SIG-M5 treated with dmso at 0.1 percent for 504 hours (cell line): ENCODE results near the gene DDX5.
A peak's percentile ranks its signal among the peaks of the same experiment; 100 is the strongest.
"Not testable (repeated sequence)": the region's sequence is repeated elsewhere in the genome, so short reads cannot be mapped to it uniquely, and the experiment has no call there.

ENCODE experiments used
- DNase-seq: peaks from one replicate; lab custom pipeline; 2025; ENCODE audit not compliant: unreplicated experiment; lab: John Stamatoyannopoulos, UW

The DDX5 gene

DNA sequence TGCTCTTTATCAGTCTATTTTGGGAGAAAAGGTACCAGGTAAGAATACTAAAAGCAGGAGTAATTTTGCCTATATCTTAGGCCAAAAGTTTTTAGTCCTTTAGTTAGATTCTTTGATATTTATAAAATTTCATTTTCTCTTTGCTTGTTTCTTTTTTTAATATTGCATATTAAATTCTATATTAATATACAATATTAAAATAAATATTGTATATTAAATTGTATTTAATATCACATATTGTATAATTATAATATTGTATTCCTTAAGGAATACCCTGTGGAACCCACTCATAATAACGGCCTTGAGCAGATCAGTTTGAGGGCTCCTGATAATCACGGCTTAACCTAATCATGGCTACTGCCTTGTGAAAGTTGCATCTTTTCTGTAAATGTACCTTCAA lies 2.6 kb upstream of the DDX5 start:
- no peak for DNase-seq

DNA sequence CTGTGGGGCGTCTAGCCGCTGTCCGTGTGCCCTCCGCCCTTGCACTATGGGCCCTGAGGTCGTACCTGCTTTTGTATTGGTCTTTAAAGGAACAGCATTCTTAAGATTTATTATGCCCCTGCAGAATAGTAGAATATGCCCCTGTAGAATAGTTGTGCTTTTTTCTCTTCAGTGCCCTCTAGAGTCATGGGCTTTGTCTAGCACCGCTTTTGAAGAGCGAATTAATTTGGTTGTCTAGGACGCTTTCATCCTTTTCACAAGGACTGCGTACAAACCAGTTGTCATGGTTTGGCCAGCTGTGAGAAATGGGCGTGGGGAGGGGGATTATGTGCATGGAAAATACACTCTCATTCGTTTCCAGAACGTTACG lies 1.3 kb upstream of the DDX5 start:
- DNase-seq, result peak; percentile 92

DNA sequence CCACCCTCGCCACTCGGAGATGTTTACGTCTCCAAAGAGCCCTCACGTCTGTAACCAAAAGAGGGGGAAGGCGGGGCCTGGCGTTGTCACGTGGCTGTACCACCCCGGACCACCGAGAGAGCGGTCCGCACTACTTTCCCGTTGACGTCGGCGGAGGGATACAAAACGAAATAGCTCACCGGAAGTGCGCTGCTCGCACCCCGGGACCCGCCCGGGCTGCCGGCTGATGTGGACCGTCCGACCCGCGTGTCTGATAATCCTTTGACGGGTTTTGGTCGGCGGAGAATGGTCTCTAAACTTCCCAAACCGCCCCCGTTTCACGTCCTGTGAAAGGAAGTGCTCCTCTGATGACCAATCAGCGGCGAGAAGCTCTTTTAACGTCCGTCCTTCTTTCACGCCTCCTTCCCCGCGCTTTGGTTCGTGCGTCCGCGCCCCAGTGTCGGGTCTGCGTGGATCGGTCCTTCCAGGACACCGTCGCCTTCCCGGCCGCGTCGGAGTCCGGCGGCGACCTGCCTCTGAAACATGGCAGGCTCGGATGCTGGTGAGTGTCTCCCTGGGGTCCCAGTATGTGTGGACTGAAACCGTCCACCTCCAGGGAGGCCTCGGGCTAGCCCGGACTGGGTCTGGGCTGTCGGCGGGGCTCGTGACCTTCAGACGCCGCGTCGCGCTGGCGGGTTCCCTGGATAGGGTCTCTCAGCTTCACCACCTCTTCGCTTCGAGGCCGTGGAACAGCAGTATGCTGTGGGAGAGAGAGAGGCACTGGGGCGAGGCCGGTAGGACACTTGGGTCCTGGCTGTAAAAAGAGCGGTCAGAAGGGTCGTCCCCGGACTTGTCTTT lies 705 bp upstream of the DDX5 start, which contains the start of gene CEP95:
Gene CEP95, plus strand, starts transcription at position 402 of the 837 bp plus-strand sequence. Its CDS starts 121 bp downstream, at position 523.
- DNase-seq, result peak; percentile 100

DNA sequence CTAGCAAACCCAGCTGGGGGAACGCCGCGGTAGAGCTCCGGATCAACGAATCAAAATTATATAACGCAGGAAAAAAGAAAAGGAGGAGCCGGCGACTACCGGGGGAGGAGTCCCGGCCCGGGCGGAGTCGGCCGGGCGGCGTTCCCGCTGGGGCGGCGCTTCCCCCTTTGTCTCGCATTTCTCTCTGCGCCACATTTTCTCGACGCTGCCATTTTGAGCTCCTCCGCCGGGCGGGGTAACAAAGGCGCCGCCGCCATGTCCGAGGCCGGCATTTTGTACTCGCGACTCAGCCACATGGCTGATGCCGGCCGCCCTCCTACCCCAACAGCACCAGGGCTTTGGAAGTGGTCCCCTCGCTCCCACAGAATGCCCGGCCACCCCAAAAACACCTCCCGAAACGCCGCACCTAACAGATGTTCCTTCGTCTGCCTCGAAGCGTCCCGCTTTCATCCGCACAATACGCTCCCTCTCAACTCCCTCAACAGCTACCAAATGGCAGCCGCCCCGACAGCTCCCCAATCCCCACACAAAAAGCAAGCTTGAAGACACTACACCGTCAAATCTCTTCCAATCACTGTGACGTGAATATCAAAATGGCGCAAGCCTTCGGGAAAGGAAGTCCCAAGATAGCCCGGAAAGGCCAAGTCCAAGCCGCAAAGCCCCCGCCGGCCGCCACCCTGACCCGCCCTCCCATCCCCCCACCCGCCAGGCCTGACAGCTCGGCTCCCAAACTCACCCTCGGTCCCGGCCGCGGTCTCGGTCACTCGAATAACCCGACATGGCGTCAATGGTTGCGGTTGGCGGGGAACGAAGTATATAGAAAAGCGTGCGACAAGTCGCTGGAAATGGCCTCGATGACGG lies 519 bp downstream of the DDX5 start:
- DNase-seq, result peak; percentile 87

DNA sequence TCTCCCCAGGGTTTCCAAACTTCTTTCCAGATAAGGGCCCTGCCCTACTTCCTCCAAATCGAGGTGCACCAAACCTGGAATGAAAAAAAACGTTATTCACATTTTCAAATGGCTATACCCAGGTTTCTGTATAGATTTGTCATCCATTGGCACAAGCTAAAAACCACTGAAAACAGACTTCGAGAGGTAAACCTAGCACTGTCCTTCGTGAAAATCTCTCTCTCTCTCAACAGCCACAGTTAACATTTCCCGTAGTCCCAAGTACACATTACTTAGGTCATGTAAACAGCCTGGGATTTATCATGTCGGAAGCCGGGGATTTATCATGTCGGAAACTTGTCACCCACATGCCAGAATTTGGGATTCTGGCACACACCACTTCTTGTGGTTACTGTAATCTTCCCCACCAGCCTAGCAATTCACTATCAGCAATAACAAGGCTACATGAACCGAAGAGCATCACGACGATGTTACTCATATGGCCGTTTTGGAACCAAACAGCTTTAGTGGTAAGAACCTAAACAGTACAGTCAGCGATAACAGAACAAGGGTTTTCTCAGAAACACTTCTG lies 1.2 kb downstream of the DDX5 start:
- no peak for DNase-seq

DNA sequence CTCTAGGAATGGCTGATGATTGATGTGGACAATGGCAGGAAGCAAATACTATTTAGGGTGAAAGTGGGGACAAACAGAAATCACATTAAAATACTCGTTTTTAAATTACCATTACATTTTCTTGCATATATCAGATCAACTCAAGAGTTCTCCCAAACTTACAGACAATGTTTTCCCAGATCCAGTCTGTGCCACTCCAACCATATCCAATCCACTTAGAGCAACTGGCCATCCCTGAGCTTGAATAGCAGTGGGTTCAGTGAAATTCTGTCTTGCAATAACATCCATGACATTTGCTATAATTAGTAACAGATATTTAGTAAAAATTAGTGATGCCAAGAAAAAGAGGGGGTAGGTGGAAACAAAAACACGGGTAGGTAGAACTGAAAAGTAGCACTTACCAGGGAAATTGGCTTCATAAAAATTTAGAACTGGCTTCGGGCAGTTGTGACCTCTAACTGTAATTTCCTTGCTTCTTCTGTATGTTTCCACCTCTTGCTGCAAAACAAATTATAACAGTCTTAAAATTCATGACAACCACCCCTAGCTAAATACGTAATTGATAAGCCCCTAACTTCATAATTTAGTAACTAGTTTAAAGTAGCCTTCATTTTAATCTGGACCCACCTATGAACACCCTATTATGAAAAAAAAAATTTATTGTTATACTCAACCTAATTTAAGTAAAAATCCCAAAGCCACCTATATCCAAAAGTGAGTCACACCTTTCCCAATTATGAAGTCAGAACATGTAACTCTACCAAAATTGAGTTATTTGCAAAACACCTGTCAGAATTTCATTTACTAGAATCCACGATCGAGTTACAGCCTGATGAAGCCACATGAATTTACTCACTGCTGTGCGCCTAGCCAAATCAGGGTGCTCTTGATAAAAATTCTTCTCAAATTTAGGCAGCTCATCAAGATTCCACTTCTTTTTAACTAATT lies 2.0 kb downstream of the DDX5 start:
- DNase-seq, result no peak

DNA sequence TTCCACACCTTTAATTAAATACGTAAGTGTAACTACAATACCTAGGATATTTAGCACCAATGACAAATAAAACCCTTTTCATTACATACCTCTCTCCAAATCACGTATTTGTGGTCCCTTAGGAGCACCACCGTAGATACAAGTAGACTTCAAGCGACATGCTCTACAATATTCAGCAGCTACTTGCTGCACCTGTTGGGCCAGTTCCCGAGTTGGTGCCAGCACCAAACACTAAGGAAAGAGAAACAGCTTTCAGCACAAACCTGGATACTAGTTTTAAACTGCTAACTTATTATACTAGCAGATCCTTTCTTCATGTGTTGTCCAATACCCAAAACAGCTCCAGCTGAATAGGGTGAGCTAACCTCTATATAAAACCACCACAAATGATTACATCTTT lies 2.7 kb downstream of the DDX5 start:
- DNase-seq, result no peak

DNA sequence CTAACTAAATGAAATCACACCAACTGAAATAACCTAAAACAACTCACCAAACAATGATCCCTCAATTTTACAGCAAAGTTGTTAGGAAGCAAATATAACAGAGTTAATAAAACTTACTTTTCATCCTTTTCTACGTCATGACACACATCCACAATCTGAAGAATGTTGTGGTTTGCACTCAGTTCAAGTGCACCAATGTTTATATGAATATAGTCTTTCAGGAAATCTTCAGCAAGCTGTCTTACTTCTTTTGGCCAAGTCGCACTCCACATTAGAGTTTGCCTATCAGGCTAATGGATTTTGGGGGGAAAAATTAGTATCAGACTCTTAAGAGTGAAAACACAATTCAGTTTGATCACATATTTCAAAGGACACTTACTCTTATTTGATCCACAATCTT lies 3.3 kb downstream of the DDX5 start:
- no peak for DNase-seq

DNA sequence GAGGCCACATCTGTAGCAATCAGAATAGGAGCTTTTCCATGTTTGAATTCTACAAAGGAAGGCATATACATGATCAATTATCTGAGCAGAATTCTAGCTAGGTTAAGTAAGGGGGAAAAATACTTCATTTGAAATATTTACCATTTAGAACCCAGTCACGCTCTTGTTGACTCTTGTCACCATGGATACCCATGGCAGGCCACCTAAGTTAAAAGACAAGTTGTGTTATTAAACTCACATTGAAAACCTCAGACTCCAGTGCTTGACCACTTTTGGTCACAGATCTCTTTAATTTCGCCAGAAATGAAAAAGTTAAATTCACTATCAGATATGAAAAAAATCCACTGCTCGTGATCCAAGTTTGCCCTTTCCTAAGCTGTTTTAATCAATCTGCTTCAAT lies 4.1 kb downstream of the DDX5 start:
- DNase-seq, result no peak

DNA sequence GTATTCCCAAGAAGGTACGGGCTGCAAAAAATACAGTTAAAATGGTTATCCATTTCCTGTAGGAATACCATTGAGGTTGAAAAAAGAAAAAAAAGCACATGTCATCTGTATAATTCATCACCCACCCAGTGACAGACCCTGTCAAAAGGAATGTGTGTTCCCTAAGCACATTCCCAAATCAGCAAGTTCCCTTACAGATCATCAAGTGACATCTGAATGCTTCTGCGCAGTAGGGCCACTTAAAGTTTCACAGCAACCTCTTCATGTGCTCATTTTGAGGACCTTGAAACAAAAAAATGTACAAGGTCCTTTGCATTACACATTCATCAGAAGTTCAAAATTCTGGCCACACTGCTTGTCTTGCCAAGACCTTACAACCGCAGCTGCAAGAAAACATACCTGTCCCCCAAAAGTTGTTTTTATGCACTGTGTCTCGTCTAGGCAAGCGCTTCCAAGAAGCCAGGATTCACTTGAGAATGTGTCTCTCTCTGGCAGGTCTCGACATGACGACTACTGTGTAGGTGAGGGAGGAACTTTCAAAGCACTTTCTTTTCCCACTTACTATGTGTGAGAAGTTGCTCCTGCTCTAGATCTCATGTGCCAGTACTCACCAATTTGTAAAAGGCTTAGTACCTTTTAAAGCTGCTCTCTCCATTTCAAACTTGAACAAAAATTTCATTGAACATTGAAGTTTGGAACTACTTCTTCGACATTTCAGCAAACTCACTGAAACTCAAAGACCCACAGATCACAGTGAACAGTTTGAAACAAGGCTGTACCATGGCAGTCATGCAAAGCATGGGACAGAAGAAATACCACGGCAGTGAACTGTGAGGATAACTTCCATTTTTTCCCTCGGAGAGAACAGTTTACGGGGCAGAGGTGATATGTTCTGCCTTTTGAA lies 5.0 kb downstream of the DDX5 start:
- no peak for DNase-seq

DNA sequence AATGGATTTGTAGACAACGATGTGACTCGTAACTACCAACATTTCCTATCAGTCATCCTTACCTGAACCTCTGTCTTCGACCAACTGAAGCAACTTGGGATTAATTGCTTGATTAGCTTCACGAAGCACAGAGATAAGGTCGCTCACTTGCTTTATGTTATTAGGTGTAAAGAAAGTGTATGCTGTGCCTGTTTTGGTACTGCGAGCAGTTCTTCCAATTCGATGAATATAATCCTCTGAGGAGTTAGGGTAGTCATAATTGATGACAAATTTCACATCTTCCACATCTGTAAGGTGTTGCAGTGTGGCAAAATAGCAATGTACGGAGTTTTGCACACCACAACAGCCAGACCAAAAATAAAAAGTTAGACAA lies 5.6 kb downstream of the DDX5 start:
- no peak for DNase-seq

DNA sequence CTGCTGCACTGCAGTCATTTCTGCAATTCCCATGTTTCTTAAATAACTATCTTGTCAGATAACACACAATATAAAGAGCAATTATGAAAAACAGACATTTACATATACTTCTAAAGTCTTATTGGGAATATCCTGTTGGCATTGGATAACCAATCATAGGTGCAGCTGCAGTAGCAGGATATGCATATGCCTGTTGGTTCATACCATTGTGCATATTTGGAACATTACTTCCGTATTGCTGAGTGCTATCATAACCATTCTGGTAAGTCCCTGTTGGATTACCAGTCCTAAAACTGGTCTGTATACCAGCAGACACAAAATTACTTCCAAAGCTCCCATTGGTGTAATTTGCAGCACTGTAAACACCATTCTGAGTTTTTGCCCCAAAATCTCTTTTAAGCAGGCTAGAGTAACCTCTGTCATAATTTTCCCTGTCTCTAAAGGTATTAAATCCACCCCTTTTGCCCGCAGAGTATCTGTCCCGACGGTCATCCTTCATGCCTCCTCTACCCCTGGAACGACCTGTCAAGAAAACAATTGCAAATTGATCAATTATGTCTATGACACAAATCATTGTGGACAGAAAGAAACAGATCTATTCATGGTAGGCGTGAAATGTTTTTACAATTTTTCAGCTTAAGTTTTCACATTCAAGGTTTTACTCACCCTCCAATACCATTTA lies 6.1 kb downstream of the DDX5 start:
- DNase-seq, result no peak

DNA sequence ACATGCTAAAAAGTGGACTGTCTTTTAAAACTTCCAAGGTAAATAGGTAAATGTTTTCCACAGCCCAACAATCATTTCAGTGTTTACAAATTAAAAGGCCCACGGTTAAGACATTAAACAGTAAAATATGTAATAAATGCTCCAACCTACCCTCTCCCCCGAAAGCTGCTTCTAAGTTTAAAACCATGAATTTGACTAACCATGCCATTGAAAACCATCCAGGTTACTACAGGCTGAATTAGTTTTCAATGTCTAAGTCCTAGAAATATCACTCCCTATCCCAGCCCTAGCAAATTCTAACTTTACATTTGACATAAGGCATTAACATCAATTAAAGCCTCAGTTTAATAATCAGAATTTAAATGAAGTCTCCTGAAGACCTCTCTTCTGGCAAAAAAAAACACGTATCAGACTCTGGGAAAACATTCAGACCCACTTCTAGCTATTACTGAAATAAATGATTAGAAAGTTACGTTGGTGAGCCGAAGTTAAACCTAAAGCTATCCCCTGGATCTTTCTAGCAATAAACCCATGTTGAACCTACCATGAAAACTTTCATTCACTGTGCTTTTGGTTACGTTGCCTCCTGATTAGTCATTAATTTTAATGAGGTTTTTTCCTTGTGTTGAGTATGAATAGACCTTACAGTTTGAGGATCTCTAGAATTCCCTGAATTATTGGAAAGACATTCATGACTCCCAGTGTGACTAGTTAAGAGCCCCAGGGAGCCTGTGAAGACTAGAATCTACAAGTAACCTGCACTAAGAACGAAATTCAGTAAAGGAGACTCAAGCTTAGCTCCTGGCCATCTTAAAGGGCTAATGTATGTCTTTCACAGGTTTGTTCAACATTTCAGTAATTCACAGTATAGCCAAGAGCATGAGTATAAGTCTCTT lies 7.5 kb downstream of the DDX5 start:
- no peak for DNase-seq

DNA sequence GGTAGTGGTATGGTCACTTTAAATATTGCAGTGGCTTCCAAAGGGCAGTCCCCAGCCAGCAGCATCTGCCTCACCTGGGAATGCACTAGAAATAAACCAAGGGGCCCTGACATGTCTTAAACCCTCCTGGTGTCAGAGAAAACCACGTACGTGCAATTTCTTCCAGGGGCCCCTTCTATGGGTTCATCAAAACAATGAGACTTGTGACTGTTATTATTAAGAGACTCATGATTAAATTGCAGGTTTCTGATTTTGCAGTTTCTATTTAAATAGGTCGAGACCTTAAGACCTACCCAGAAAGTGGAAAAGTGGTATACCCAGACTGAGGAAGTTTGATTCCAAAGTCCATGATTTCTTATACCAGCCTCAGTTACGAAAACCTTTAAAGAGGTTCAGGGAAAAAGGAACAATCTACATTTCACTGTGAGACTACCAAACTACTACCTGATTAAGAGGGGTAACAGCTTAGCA lies 8.5 kb downstream of the DDX5 start:
- no peak for DNase-seq

DNA sequence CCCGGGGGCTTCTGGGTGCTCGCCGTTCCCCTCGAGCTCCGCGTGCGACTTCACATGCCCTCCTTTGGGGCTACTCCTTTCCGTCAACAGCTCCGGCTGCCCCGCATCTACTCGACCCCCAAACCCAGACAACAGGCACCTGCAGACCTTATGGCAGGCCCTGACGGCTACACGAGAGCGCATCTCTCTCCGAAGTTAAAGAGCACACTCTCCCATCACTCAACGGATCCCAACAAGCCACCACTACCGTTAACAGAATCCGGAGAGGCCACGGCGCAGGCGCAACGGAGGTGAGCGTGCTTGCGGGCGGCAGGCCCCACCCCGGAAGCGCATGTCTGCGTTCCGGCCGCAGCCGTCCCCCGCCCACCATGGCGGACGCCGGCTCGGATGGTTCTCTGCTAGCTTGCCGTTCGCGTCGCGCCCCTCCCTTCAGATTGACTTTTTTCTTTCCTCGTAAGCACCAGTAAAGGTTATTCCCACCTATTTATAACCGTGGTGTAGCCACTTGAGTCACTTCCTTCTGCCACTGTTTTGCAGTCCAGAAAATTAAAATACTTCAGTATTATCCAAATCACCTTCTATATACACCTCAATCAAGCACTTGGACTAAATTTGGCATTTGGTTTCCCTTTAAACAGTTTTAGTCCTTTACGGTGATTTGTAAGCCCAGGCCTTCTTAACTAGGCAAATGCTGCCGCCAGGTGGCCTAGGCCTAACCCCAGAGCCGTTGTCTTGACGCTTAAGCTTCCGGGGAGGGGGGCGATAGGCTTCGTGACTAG lies 9.1 kb downstream of the DDX5 start, which contains the start of gene POLG2:
Gene POLG2, minus strand, starts transcription at position 269 of the 779 bp plus-strand sequence. Its CDS starts 86 bp downstream, at position 183.
- peak; percentile 97 for DNase-seq

DNA sequence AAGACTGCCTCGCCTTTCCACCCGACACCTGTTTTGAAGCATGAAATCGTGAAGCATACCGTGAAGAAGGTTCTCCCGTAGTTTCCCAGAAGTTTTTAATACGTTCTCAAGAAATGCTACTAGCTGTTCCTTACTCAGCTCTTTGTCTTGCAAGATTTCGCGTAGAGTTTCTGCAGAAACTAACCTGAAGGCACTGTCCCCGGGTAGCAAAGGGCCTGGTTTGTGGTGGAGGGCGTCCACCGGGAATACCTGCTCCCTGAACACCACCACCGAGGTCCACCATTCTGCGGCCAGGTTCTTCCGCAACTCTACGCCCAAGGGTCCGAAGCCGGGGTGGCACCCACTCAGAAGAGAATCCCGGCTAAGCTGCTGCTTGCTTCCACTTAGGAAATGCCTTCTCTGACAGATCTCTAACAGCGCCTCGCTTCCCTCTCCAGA lies 9.7 kb downstream of the DDX5 start:
- peak; percentile 87 for DNase-seq

DNA sequence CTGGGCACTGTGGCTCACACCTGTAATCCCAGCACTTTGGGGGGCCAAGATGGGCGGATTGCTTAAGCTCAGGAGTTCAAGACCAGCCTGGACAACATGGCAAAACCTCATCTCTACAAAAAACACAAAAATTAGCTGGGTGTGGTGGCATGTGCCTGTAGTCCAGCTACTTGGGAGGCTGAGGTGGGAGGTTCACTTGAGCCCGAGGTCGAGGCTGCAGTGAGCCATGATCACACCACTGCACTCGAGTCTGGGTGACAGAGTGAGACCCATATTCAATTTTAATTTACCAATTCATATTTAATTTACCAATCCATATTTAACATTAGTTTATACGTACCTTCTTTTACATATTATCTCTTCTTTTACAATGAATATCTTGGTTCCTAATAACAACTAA lies 10.8 kb downstream of the DDX5 start:
- not testable (repeated sequence) for DNase-seq
